SK-N-SH (cell line): ENCODE measurements around the gene C9.

Source experiments
- CHD2 ChIP-seq: fragments of 150-350 bp; IDR thresholded peaks from 2 replicates; pipeline ENCODE4 v1.6.1; 2018; ENCODE audit warnings: low read length; ENCODE audit not compliant: partially characterized antibody
- FOXM1 ChIP-seq: IDR thresholded peaks from 2 replicates; pipeline ENCODE4 v1.4.0; 2012; ENCODE audit warnings: low read depth, mild to moderate bottlenecking
- GATA2 ChIP-seq: sonication (generic); formaldehyde crosslinking; IDR thresholded peaks from 2 replicates; pipeline ENCODE4 v1.5.0; 2020; ENCODE audit warnings: mild to moderate bottlenecking, missing genetic modification reagents
- MXI1 ChIP-seq: IDR thresholded peaks from 2 replicates; pipeline ENCODE4 v1.6.1; 2012; ENCODE audit warnings: mild to moderate bottlenecking, low read depth, low read length, improper control_type of control experiment
- TF ChIP-seq, protein P1 (sequence below): fragments of 200-600 bp; sonication (generic); IDR thresholded peaks from 2 replicates; pipeline ENCODE4 v1.6.1; 2017; ENCODE audit warnings: antibody characterized with exemption, mild to moderate bottlenecking, moderate library complexity
- TF ChIP-seq, protein P2 (sequence below): IDR thresholded peaks from 2 replicates; pipeline ENCODE4 v1.4.0; 2012; ENCODE audit warnings: low read depth
- TF ChIP-seq, protein P3 (sequence below): IDR thresholded peaks from 2 replicates; pipeline ENCODE4 v1.6.1; 2012; ENCODE audit warnings: mild to moderate bottlenecking, low read depth, low read length, moderate library complexity
- TF ChIP-seq, protein P4 (sequence below): IDR thresholded peaks from 2 replicates; pipeline ENCODE4 v1.4.0; 2012; ENCODE audit warnings: low read depth, borderline replicate concordance

DNA sequence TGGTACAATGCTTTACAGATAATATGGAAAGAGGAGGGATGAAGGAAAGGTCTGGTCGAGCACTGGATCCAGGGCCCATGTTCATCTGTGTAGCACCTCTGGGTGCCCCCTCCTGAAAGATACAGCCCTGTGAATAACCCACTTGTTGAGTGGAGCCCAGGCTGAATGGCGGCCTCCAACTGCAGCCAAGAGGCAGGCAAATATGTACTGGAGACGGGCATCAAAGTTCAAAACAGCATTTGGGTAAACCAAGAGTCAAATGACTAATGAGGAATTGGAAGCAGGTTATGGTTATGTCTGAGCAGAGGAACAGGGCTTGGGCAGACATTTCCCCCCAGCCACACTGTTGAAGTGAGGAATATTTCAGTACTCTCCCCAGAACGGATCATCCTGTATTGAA lies 1.1 kb downstream of the C9 start:
- no peak for TF ChIP-seq MXI1
- TF ChIP-seq, protein P1, sequence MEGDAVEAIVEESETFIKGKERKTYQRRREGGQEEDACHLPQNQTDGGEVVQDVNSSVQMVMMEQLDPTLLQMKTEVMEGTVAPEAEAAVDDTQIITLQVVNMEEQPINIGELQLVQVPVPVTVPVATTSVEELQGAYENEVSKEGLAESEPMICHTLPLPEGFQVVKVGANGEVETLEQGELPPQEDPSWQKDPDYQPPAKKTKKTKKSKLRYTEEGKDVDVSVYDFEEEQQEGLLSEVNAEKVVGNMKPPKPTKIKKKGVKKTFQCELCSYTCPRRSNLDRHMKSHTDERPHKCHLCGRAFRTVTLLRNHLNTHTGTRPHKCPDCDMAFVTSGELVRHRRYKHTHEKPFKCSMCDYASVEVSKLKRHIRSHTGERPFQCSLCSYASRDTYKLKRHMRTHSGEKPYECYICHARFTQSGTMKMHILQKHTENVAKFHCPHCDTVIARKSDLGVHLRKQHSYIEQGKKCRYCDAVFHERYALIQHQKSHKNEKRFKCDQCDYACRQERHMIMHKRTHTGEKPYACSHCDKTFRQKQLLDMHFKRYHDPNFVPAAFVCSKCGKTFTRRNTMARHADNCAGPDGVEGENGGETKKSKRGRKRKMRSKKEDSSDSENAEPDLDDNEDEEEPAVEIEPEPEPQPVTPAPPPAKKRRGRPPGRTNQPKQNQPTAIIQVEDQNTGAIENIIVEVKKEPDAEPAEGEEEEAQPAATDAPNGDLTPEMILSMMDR, result no peak
- no peak for TF ChIP-seq GATA2
- TF ChIP-seq, protein P2, sequence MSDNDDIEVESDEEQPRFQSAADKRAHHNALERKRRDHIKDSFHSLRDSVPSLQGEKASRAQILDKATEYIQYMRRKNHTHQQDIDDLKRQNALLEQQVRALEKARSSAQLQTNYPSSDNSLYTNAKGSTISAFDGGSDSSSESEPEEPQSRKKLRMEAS, result no peak
- TF ChIP-seq, protein P3, sequence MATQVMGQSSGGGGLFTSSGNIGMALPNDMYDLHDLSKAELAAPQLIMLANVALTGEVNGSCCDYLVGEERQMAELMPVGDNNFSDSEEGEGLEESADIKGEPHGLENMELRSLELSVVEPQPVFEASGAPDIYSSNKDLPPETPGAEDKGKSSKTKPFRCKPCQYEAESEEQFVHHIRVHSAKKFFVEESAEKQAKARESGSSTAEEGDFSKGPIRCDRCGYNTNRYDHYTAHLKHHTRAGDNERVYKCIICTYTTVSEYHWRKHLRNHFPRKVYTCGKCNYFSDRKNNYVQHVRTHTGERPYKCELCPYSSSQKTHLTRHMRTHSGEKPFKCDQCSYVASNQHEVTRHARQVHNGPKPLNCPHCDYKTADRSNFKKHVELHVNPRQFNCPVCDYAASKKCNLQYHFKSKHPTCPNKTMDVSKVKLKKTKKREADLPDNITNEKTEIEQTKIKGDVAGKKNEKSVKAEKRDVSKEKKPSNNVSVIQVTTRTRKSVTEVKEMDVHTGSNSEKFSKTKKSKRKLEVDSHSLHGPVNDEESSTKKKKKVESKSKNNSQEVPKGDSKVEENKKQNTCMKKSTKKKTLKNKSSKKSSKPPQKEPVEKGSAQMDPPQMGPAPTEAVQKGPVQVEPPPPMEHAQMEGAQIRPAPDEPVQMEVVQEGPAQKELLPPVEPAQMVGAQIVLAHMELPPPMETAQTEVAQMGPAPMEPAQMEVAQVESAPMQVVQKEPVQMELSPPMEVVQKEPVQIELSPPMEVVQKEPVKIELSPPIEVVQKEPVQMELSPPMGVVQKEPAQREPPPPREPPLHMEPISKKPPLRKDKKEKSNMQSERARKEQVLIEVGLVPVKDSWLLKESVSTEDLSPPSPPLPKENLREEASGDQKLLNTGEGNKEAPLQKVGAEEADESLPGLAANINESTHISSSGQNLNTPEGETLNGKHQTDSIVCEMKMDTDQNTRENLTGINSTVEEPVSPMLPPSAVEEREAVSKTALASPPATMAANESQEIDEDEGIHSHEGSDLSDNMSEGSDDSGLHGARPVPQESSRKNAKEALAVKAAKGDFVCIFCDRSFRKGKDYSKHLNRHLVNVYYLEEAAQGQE, result no peak
- TF ChIP-seq, protein P4, sequence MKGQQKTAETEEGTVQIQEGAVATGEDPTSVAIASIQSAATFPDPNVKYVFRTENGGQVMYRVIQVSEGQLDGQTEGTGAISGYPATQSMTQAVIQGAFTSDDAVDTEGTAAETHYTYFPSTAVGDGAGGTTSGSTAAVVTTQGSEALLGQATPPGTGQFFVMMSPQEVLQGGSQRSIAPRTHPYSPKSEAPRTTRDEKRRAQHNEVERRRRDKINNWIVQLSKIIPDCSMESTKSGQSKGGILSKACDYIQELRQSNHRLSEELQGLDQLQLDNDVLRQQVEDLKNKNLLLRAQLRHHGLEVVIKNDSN, result no peak
- TF ChIP-seq FOXM1, result no peak
- no peak for TF ChIP-seq CHD2
